Choroid plexus epithelial cell (primary cell): Measurements from ENCODE around the gene COCH.

ENCODE experiments used
- DNase-seq: peaks from one replicate; pipeline ENCODE4 v3.0.0-alpha.2; 2010; ENCODE audit warnings: low read depth
- H3K4me3 ChIP-seq: 2 replicates; pipeline ENCODE4 v1.5.1; 2011; ENCODE audit warnings: low read depth, mild to moderate bottlenecking, control low read depth, low read length, moderate library complexity
- CTCF ChIP-seq: conservative IDR thresholded peaks from 2 replicates; pipeline ENCODE4 v1.5.1; 2011; ENCODE audit warnings: low read depth, mild to moderate bottlenecking, control low read depth, inconsistent platforms, low read length, moderate library complexity

COCH gene

DNA sequence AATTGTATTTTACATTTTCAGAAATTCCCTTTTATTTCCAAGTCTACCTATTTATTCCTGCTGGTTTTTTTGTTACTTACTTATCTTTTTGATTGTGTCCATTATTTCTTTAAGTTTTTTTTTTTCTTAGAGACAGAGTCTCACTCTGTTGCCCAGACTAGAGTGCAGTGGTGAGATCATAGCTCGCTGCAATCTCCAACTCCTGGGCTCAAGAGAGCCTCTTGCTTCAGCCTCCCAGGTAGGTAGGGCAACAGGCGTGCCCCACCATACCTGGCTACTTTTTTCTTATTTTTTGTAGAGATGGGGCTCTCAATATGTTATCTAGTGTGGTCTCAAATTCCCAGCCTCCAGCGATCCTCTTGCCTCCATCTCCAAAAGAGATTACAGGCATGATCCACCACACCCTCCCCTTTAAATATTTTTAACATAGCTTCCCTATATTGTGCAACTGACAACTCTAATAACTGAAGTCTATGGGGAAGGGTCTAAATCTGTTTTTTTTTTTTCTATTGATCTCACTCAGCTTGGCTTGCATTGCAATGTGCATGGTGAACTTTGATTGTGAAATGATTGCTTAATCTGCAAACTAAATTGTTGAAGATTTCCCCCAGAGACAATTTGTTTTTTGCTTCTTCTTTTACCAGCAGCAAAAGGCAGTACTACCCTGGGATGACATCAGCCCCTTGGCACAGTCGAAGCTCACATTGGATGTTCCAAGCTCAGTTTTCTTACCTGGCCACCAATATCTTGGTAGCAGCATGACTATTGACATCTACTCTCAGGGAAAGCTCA is 25.7 kb upstream of the COCH start:
- H3K4me3 ChIP-seq: no peak overlapping the region
- DNase-seq: no peak
- no peak for TF ChIP-seq CTCF

DNA sequence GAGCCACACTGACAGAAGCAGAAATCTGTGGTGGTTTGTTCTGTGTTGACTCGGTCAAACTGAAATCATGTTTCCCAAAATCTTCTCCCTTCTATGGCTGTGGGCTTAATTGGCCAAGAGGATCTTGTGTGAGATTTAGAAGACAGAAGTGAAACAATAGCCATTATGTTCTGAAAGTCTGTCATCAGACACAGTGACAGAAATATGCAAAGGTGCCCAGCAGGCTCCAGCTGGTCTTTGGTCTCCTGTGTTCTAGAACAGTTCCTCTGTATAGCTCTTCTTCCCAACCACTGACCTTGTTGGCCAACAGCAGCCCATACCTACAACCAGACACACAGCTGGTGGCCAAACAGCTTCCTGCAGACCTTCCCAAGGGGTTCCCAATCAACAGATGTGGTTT is 25.0 kb upstream of the COCH start:
- DNase-seq: no peak
- no peak overlapping the region for H3K4me3 ChIP-seq
- no peak for TF ChIP-seq CTCF

DNA sequence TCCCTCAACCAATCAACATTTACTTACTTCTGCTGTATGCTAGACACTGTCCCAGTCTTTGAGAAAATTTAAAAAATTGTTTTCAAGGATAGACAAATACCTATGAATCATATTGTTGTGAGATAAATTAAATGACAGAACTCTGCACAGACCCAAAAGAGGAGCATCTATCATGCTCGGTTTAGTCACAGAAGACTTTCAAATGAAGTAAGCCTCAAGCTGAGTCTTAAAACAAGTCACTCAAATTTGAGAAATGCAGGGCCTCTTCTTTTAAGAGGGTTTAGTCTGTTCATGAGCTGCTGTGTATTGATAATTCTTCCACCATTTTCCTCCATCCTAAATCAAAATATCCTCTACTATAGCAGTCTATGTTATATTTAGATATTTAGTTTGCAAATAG is 24.4 kb upstream of the COCH start:
- no peak for DNase-seq
- TF ChIP-seq CTCF: no peak
- no peak overlapping the region for H3K4me3 ChIP-seq

DNA sequence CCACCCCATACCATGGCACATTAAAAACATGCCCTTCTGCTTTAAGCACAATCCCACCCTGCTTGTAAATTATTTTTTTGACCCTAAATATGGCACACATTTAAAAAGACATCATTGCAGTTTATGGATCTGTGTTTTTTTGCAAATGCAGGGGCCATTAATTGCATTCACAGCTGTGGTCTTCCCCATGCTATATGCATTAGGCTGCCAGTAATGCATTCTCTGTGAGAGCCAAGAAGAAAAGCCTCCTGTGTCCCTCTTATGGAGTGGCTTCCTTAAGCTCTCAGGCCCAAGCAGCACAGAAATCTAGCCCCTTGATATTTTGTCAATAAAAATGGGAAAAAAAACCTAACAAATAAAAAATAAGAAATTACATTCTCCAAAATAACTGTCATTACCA is 20.4 kb upstream of the COCH start:
- DNase-seq: no peak
- no peak for TF ChIP-seq CTCF
- H3K4me3 ChIP-seq: no peak overlapping the region

GRCh38 chr14:30854492-30854891 is 19.9 kb upstream of the COCH start:
- DNase-seq: no peak

DNA sequence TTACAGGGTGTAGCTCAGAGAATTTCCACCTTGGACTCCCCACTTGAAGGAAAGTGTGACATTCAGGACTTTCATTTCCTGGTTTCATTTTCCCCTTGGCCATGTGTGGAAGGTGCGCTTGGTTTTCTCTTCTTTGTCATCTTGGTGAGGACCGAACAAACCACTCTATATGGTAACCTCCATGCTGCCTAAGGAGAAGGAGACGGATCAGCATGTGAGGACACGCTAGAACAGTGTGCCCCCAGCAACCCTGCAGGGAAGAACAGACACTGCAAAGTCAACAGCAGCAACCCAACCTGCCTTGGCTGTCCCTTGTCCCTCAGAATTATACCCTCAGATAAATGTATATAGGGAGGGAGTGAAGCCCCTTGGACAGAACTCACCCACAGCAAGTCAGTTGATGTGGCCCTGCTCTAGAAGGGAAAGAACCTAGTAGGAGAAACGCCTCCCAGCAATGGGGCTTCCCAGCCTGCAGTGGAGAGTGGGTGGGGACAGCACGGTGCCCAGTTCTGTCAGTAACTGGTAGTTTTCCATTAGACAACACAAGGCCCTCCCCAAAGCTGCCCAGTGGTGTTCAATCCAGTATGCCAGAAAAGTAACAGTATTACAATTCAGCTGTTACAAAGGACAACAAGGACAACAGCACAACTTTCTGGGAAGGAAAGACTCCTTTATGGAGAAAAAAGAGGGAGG is 18.9 kb upstream of the COCH start:
- DNase-seq: no peak
- no peak overlapping the region for H3K4me3 ChIP-seq
- no peak for TF ChIP-seq CTCF

More at GRCh38 chr14:30854492-30854891, 19.9 kb upstream of the COCH start:
- no peak for TF ChIP-seq CTCF
- no peak overlapping the region for H3K4me3 ChIP-seq
